ENCODE measurements around the gene MAP2K7.

The MAP2K7 gene

GRCh38 chr19:7894612-7895309 is 8.9 kb upstream of the MAP2K7 start:
- Histone ChIP-seq H3K4me3 (ENCODE audit: low read length) (no peak overlapping the region), H3K4me1 (ENCODE audit: control insufficient read depth, insufficient read depth, low read length) (peaks cover 14% of the 10 kb centered on the region), H3K27me3 (ENCODE audit: control insufficient read depth, insufficient read depth, low read length) (no peaks in the 10 kb centered on the region), H3K9ac (ENCODE audit: low read length) (peak overlapping the region; percentile 72), H3K9me3 (ENCODE audit: control insufficient read depth, low read length) (no peaks in the 10 kb centered on the region), H3K36me3 (ENCODE audit: control insufficient read depth, insufficient read depth, low read length) (no peaks in the 10 kb centered on the region)

DNA sequence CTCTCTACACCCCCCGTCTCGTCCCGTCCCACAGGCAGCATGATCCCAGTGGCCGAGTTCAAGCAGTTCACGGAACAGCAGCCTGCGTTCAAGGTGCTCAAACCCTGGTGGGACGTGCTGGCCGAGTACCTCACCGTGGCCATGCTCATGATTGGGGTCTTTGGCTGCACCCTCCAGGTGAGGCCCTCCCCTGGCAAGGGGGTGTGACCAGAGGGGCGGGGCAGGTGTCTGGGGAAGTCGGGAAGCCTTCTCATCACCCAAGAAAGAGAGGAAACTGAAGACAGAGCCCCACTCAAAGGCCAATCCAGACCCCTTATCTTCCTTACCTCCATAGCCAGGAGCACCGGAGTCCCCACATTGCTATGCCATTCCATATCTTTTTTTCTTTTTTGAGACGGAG is 8.1 kb upstream of the MAP2K7 start:
- H3K36me3 ChIP-seq (ENCODE audit: control insufficient read depth, insufficient read depth, low read length) = no peaks in the 10 kb centered on the region
- no peaks in the 10 kb centered on the region for H3K9me3 ChIP-seq (ENCODE audit: control insufficient read depth, low read length)
- peaks cover 14% of the 10 kb centered on the region for H3K4me1 ChIP-seq (ENCODE audit: control insufficient read depth, insufficient read depth, low read length)
- H3K9ac ChIP-seq (ENCODE audit: low read length) = no peak overlapping the region
- H3K4me3 ChIP-seq (ENCODE audit: low read length) = no peak overlapping the region
- H3K27me3 ChIP-seq (ENCODE audit: control insufficient read depth, insufficient read depth, low read length) = no peaks in the 10 kb centered on the region

- no peak overlapping the region for H3K9ac ChIP-seq (ENCODE audit: low read length)
- no peaks in the 10 kb centered on the region for H3K36me3 ChIP-seq (ENCODE audit: control insufficient read depth, insufficient read depth, low read length)
- no peaks in the 10 kb centered on the region for H3K9me3 ChIP-seq (ENCODE audit: control insufficient read depth, low read length)
- peaks cover 14% of the 10 kb centered on the region for H3K4me1 ChIP-seq (ENCODE audit: control insufficient read depth, insufficient read depth, low read length)
- no peak overlapping the region for H3K4me3 ChIP-seq (ENCODE audit: low read length)
- no peaks in the 10 kb centered on the region for H3K27me3 ChIP-seq (ENCODE audit: control insufficient read depth, insufficient read depth, low read length)
These were observed 6.4 kb upstream of the MAP2K7 start for GRCh38 chr19:7897292-7897691.

GRCh38 chr19:7898967-7899366 is 4.7 kb upstream of the MAP2K7 start:
- peaks cover 19% of the 10 kb centered on the region for H3K4me1 ChIP-seq (ENCODE audit: control insufficient read depth, insufficient read depth, low read length)
- no peaks in the 10 kb centered on the region for H3K27me3 ChIP-seq (ENCODE audit: control insufficient read depth, insufficient read depth, low read length)
- H3K9me3 ChIP-seq (ENCODE audit: control insufficient read depth, low read length) = no peaks in the 10 kb centered on the region
- H3K4me3 ChIP-seq (ENCODE audit: low read length) = no peak overlapping the region
- H3K36me3 ChIP-seq (ENCODE audit: control insufficient read depth, insufficient read depth, low read length) = no peaks in the 10 kb centered on the region
- no peak overlapping the region for H3K9ac ChIP-seq (ENCODE audit: low read length)

- Histone ChIP-seq H3K27me3 (ENCODE audit: control insufficient read depth, insufficient read depth, low read length) (no peaks in the 10 kb centered on the region), H3K9me3 (ENCODE audit: control insufficient read depth, low read length) (no peaks in the 10 kb centered on the region), H3K4me1 (ENCODE audit: control insufficient read depth, insufficient read depth, low read length) (peaks cover 16% of the 10 kb centered on the region), H3K36me3 (ENCODE audit: control insufficient read depth, insufficient read depth, low read length) (no peaks in the 10 kb centered on the region), H3K4me3 (ENCODE audit: low read length) (no peak overlapping the region), H3K9ac (ENCODE audit: low read length) (no peak overlapping the region)
These were observed 3.8 kb upstream of the MAP2K7 start for GRCh38 chr19:7899751-7900378.

- Histone ChIP-seq H3K36me3 (ENCODE audit: control insufficient read depth, insufficient read depth, low read length) (no peaks in the 10 kb centered on the region), H3K9ac (ENCODE audit: low read length) (no peak overlapping the region), H3K4me3 (ENCODE audit: low read length) (no peak overlapping the region), H3K27me3 (ENCODE audit: control insufficient read depth, insufficient read depth, low read length) (no peaks in the 10 kb centered on the region), H3K4me1 (ENCODE audit: control insufficient read depth, insufficient read depth, low read length) (peaks cover 16% of the 10 kb centered on the region), H3K9me3 (ENCODE audit: control insufficient read depth, low read length) (no peaks in the 10 kb centered on the region)
These were observed 3.2 kb upstream of the MAP2K7 start for GRCh38 chr19:7900401-7900870.

- Histone ChIP-seq H3K9ac (ENCODE audit: low read length) (no peak overlapping the region), H3K27me3 (ENCODE audit: control insufficient read depth, insufficient read depth, low read length) (no peaks in the 10 kb centered on the region), H3K36me3 (ENCODE audit: control insufficient read depth, insufficient read depth, low read length) (no peaks in the 10 kb centered on the region), H3K4me1 (ENCODE audit: control insufficient read depth, insufficient read depth, low read length) (peaks cover 16% of the 10 kb centered on the region), H3K4me3 (ENCODE audit: low read length) (no peak overlapping the region), H3K9me3 (ENCODE audit: control insufficient read depth, low read length) (no peaks in the 10 kb centered on the region)
These were observed 2.7 kb upstream of the MAP2K7 start for GRCh38 chr19:7900931-7901330.

GRCh38 chr19:7901337-7901736 is 2.3 kb upstream of the MAP2K7 start:
- no peaks in the 10 kb centered on the region for H3K36me3 ChIP-seq (ENCODE audit: control insufficient read depth, insufficient read depth, low read length)
- no peak overlapping the region for H3K4me3 ChIP-seq (ENCODE audit: low read length)
- H3K9me3 ChIP-seq (ENCODE audit: control insufficient read depth, low read length) = no peaks in the 10 kb centered on the region
- no peaks in the 10 kb centered on the region for H3K27me3 ChIP-seq (ENCODE audit: control insufficient read depth, insufficient read depth, low read length)
- peaks cover 16% of the 10 kb centered on the region for H3K4me1 ChIP-seq (ENCODE audit: control insufficient read depth, insufficient read depth, low read length)
- no peak overlapping the region for H3K9ac ChIP-seq (ENCODE audit: low read length)

DNA sequence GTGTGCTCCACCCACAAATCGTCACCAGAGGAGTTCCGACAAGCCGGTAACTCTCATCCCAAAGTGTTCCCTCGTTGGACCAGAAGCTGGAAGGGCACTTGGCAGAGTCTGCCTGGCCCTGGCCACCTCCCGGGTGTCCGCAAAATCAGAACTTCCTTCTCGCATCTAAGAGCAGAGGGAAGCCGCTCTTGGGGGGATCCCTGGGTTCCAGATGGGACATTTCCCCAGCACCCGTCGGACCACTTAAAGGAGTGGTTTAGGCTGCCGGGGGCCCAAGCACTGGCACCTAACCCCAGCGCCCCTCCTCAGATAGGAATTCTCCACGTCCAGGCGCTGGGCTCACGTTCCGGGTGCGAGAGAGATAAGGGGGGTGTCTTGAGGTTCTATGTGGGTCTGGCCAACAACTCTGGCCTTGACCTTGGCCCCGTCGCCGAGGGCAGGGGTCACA is 857 bp upstream of the MAP2K7 start:
- Histone ChIP-seq H3K9ac (ENCODE audit: low read length) (peak overlapping the region; percentile 76), H3K36me3 (ENCODE audit: control insufficient read depth, insufficient read depth, low read length) (no peaks in the 10 kb centered on the region), H3K27me3 (ENCODE audit: control insufficient read depth, insufficient read depth, low read length) (no peaks in the 10 kb centered on the region), H3K4me3 (ENCODE audit: low read length) (peak overlapping the region; percentile 66), H3K4me1 (ENCODE audit: control insufficient read depth, insufficient read depth, low read length) (peaks cover 16% of the 10 kb centered on the region), H3K9me3 (ENCODE audit: control insufficient read depth, low read length) (no peaks in the 10 kb centered on the region)

DNA sequence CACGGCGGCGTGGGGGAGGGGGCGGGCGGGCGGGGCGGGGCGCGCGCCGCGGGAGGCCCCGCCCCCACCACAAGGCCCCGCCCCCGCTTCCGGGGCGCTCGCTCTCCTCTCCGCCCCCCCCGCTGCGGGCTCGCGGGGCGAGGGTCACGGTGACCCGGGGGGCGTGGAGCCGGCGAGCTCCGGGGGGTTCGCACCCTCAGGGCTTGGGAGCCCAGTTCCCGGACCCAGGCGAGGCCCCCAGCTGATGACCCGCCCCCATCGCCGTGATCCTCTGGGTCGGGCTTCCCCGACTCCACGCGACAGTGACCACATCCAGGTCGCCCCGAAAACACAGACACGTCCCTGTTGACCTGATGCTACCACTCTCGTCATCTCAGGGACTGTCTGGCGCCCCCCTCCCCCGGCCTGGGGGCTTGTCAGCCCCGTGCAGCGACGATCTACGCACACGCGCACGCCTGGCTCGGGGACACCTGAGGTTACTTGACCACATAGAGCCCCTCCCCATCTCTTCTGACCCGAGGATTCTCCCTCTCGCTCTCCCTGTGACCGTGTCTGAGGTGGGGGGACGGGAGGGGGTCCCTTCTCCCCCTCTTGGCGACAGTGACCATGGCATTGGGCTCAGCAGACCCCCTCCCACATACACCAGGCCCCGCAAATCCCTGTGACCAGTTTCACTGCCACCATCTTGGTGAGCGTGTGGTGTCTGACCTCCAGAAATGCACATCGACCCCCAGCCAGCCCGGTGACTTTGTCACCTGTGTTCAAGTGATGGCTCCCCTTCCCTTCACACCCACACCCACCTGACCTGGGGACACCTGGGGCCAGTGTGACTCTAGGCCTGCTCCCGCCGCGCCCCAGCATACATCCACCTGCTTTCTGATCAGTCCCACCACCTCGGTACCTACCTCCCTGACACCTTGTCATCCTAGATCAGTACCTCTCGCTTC is 670 bp downstream of the MAP2K7 start:
- peak overlapping the region; percentile 72 for H3K4me3 ChIP-seq (ENCODE audit: low read length)
- H3K4me1 ChIP-seq (ENCODE audit: control insufficient read depth, insufficient read depth, low read length) = peaks cover 16% of the 10 kb centered on the region
- peak overlapping the region; percentile 86 for H3K9ac ChIP-seq (ENCODE audit: low read length)
- H3K36me3 ChIP-seq (ENCODE audit: control insufficient read depth, insufficient read depth, low read length) = no peaks in the 10 kb centered on the region
- no peaks in the 10 kb centered on the region for H3K9me3 ChIP-seq (ENCODE audit: control insufficient read depth, low read length)
- H3K27me3 ChIP-seq (ENCODE audit: control insufficient read depth, insufficient read depth, low read length) = no peaks in the 10 kb centered on the region

GRCh38 chr19:7905268-7905667 is 1.6 kb downstream of the MAP2K7 start:
- peak overlapping the region; percentile 72 for H3K4me3 ChIP-seq (ENCODE audit: low read length)
- no peaks in the 10 kb centered on the region for H3K36me3 ChIP-seq (ENCODE audit: control insufficient read depth, insufficient read depth, low read length)
- no peaks in the 10 kb centered on the region for H3K9me3 ChIP-seq (ENCODE audit: control insufficient read depth, low read length)
- peaks cover 16% of the 10 kb centered on the region for H3K4me1 ChIP-seq (ENCODE audit: control insufficient read depth, insufficient read depth, low read length)
- peak overlapping the region; percentile 86 for H3K9ac ChIP-seq (ENCODE audit: low read length)
- H3K27me3 ChIP-seq (ENCODE audit: control insufficient read depth, insufficient read depth, low read length) = no peaks in the 10 kb centered on the region

- no peak overlapping the region for H3K9ac ChIP-seq (ENCODE audit: low read length)
- no peaks in the 10 kb centered on the region for H3K9me3 ChIP-seq (ENCODE audit: control insufficient read depth, low read length)
- no peaks in the 10 kb centered on the region for H3K27me3 ChIP-seq (ENCODE audit: control insufficient read depth, insufficient read depth, low read length)
- no peaks in the 10 kb centered on the region for H3K36me3 ChIP-seq (ENCODE audit: control insufficient read depth, insufficient read depth, low read length)
- H3K4me1 ChIP-seq (ENCODE audit: control insufficient read depth, insufficient read depth, low read length) = peaks cover 16% of the 10 kb centered on the region
- no peak overlapping the region for H3K4me3 ChIP-seq (ENCODE audit: low read length)
These were observed 2.2 kb downstream of the MAP2K7 start for GRCh38 chr19:7905859-7906258.
